SK-N-MC (cell line): ENCODE data around the gene LYPD4.

Experiments used
- EZH2 ChIP-seq: fragments of 200-600 bp; sonication (generic); IDR thresholded peaks from one replicate; pipeline ENCODE4 v1.6.1; 2017; ENCODE audit warnings: antibody characterized with exemption
- POLR2AphosphoS5 ChIP-seq: IDR thresholded peaks from 2 replicates; pipeline ENCODE4 v1.6.1; 2012; ENCODE audit warnings: mild to moderate bottlenecking, low read depth, low read length, borderline replicate concordance

GRCh38 chr19:41879080-41879479 lies 34.6 kb upstream of the LYPD4 start:
- TF ChIP-seq EZH2 (no peak), POLR2AphosphoS5 (no peak)
